ENCODE results near the gene ATAD3C.
A peak's percentile ranks its signal among the peaks of the same experiment; 100 is the strongest.
"Not testable (repeated sequence)": the region's sequence is repeated elsewhere in the genome, so short reads cannot be mapped to it uniquely, and the experiment has no call there.

The ATAD3C gene

DNA sequence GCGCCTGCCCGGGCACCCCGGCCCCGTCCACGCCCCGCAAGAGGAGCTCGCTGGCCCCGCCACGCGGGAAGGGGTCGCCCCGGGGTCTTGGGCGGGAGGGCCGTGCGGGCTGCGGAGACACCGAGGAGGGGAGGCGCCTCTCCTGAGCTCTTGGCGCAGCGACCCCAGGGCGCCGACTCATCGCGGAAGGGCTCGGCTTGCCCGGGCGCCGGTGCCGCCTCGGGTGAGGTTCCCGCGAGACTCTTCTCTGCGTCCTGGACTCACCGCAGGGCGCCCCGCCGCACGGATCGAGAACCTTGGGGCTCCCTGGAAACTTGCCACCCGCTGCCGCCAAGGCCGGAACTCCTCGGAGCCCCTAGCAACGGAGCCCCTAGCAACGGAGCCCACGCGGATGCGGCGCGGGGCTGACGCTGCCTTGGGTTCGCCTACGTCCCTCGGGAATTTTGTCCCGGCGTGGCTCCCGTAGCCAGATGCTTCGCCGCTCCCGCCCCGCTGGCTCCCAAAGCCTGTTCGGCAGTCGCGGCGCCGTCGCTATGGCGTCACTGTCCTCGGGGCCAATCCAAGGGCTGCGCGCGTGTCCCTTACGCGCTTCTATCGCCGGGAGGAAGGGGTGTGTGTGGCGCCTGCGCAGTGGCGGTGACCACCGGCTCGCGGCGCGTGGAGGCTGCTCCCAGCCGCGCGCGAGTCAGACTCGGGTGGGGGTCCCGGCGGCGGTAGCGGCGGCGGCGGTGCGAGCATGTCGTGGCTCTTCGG lies 62.2 kb downstream of the ATAD3C start, which contains the start of gene ATAD3A:
ATAD3A (plus strand) TSS at position 630 of the 753 bp plus-strand sequence; CDS start at position 737, 107 bp downstream.
- peak; percentile 98 for DNase-seq

DNA sequence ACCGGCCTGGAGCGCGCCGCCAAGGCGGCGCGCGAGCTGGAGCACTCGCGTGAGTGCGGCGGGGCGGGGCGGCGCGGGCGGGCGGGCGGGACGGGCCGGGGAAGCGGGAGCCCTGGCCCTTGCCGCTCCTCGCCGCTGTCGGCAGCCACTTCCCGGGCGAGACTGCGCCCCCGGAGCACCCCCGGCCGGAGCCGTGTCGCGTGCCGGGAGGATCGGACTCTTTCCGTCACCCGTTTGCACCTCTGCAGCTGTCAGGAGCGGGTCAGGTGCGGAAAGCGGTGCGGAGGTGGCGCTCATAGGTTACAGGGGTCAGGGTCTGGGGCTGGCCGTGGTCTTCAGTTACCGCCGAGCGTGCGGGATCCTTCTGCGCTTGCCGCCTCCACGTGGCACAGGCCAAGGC lies 62.9 kb downstream of the ATAD3C start:
- not testable (repeated sequence) for DNase-seq

DNA sequence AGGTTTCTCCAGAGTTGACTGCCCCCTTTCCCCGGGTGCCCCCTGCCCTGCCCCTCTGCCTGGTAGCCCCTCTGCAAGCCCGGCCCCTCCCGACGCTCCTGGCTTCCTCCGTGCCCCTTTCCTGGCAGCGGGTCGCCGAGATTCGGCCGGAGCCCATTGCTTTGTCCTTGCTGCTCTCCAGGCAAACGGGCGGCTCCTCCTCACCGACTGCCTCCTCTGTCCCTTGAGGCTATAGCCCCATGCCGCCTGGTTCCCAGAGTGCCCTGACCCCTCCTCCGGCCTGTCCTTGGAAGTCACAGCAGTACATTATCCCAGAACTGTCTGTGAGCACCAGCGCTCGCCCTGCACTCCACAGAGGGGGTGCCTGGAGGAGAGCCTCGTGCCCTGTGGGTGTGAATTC lies 64.2 kb downstream of the ATAD3C start:
- DNase-seq: not testable (repeated sequence)

DNA sequence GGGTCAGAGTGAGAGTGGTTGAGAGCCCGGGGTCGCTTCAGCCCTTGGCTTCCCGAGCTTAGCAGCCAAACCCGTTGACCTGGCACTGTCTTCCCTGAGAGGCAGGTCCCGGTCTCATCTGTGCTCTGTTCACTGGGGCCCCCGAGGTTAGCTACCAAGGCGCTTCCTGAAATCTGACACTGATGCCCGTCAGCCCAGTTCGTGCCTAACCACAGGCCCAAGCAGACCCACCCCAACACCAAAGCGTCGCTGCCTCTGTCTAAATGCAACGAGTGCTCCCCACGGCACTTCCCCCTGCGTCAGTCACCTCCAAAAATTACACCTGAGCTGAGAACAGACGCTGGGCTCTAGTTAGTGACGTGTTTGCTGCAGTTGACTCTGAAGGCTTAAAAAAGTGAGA lies 64.9 kb downstream of the ATAD3C start:
- DNase-seq: not testable (repeated sequence)

DNA sequence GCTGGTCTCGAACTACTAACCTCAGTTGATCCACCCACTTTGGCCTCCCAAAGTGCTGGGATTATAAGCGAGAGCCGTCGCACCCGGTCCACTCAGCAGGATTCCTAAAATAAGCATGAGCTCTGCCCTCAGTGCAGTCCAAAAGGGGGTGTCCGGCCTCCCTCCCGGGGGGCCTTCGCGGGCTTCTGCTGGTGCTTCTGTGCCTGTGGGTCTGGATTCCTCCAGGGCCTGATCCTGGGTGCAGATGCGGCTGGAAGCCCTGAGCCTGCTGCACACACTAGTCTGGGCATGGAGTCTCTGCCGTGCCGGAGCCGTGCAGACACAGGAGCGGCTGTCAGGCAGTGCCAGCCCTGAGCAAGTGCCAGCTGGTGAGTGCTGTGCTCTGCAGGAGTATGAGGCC lies 67.4 kb downstream of the ATAD3C start:
- not testable (repeated sequence) for DNase-seq

DNA sequence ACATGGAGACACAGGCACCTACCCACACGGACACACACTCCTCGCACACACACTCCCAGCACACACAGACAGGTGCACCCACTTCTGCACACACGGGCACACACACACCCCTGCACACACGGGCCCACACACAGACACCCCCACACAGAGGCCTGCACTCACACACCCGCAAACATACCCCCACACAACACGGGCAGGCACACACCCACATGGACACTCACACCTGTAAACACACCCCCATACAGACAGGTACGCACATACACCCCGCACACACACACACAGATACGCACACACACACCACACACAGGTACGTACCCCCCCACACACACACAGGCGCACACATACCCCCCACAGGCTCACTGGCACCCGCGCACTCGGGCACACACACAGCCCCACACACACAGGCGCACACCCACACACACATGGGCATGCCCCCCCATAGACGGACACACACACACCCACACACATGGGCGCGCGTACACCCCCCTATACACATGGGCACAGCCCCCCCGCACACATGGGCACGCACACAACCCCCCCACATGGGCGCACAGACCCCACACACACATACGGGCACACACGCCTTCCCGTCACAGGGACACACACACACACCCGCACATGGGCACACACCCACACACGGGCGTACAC lies 68.6 kb downstream of the ATAD3C start:
- DNase-seq: no peak

DNA sequence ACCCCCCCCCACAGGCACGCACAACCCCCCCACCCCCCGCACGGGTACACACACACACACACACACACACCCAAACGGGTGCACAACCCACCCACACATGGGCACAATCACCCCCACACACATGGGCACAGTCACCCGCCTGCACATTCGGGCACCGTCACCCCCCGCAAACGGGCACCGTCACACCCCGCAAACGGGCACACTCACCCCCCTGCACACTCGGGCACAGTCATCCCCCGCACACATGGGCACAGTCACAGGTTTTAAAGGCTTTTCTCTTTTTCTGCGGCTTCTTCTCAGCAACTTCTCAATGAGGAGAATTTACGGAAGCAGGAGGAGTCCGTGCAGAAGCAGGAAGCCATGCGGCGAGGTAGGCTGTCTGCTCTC lies 69.1 kb downstream of the ATAD3C start:
- not testable (repeated sequence) for DNase-seq

Data from fibroblast of skin of back (primary cell).